Measurements from ENCODE around the gene SKA1.
"Not testable (repeated sequence)": the region's sequence is repeated elsewhere in the genome, so short reads cannot be mapped to it uniquely, and the experiment has no call there.

The SKA1 gene

GRCh38 chr18:50395093-50395492 is 20.2 kb downstream of the SKA1 start:
- no peak for TF ChIP-seq TARDBP (IDR thresholded peaks at IDR 0.05)
- no peak for TF ChIP-seq SUZ12 (IDR thresholded peaks at IDR 0.05)
- no peak for TF ChIP-seq ZNF384 (IDR thresholded peaks at IDR 0.05)
- no peak for TF ChIP-seq ELF4 (IDR thresholded peaks at IDR 0.05)
- TF ChIP-seq NFRKB (IDR thresholded peaks at IDR 0.05), result no peak
- TF ChIP-seq LEF1 (IDR thresholded peaks at IDR 0.05; ENCODE audit: borderline replicate concordance), result no peak
- no peak for TF ChIP-seq BHLHE40 (IDR thresholded peaks at IDR 0.05; ENCODE audit: borderline replicate concordance)
- TF ChIP-seq FOXA1 (IDR thresholded peaks at IDR 0.05), result no peak
- no peak for TF ChIP-seq SP1 (IDR thresholded peaks at IDR 0.05)
- no peak for TF ChIP-seq FOXM1 (IDR thresholded peaks at IDR 0.05; ENCODE audit: borderline replicate concordance)
- CTCF ChIA-PET, result no interaction called here
- POLR2A ChIA-PET, result no interaction called here
- DNase-seq (ENCODE audit: extremely low spot score), result no peak

- no peak for TF ChIP-seq HDGF (IDR thresholded peaks at IDR 0.05; ENCODE audit: borderline replicate concordance)
- no peak for TF ChIP-seq LEF1 (IDR thresholded peaks at IDR 0.05; ENCODE audit: borderline replicate concordance)
- TF ChIP-seq ZNF384 (IDR thresholded peaks at IDR 0.05), result no peak
- TF ChIP-seq CTBP1 (IDR thresholded peaks at IDR 0.05; ENCODE audit: borderline replicate concordance), result no peak
- TF ChIP-seq FOXM1 (IDR thresholded peaks at IDR 0.05; ENCODE audit: borderline replicate concordance), result no peak
- TF ChIP-seq ELF4 (IDR thresholded peaks at IDR 0.05), result no peak
- POLR2A ChIA-PET, result no interaction called here
- CTCF ChIA-PET, result no interaction called here
- DNase-seq (ENCODE audit: extremely low spot score), result no peak
Measured at GRCh38 chr18:50396005-50396660, 21.3 kb downstream of the SKA1 start.

- ChIA-PET CTCF (no interaction called here), POLR2A (no interaction called here)
- TF ChIP-seq ARNT (IDR thresholded peaks at IDR 0.05) (no peak), SP1 (IDR thresholded peaks at IDR 0.05) (no peak), ELF4 (IDR thresholded peaks at IDR 0.05) (no peak), L3MBTL2 (conservative IDR thresholded peaks at IDR 0.05) (no peak), LEF1 (IDR thresholded peaks at IDR 0.05; ENCODE audit: borderline replicate concordance) (no peak), HDGF (IDR thresholded peaks at IDR 0.05; ENCODE audit: borderline replicate concordance) (no peak)
- DNase-seq (ENCODE audit: extremely low spot score), result no peak
Measured at GRCh38 chr18:50397023-50397422, 22.2 kb downstream of the SKA1 start.

GRCh38 chr18:50398099-50398498 is 23.3 kb downstream of the SKA1 start:
- POLR2A ChIA-PET, result no interaction called here
- TF ChIP-seq BHLHE40 (IDR thresholded peaks at IDR 0.05; ENCODE audit: borderline replicate concordance) (no peak), FOXM1 (IDR thresholded peaks at IDR 0.05; ENCODE audit: borderline replicate concordance) (no peak), LEF1 (IDR thresholded peaks at IDR 0.05; ENCODE audit: borderline replicate concordance) (no peak), TARDBP (IDR thresholded peaks at IDR 0.05) (no peak), HDGF (IDR thresholded peaks at IDR 0.05; ENCODE audit: borderline replicate concordance) (no peak), ELF4 (IDR thresholded peaks at IDR 0.05) (no peak), L3MBTL2 (conservative IDR thresholded peaks at IDR 0.05) (no peak)
- CTCF ChIA-PET, result no interaction called here
- DNase-seq (ENCODE audit: extremely low spot score), result no peak

- ChIA-PET POLR2A (no interaction called here), CTCF (no interaction called here)
- TF ChIP-seq LEF1 (IDR thresholded peaks at IDR 0.05; ENCODE audit: borderline replicate concordance), result no peak
- TF ChIP-seq BHLHE40 (IDR thresholded peaks at IDR 0.05; ENCODE audit: borderline replicate concordance), result no peak
- TF ChIP-seq SP1 (IDR thresholded peaks at IDR 0.05), result no peak
- TF ChIP-seq NFRKB (IDR thresholded peaks at IDR 0.05), result no peak
- no peak for TF ChIP-seq FOXA1 (IDR thresholded peaks at IDR 0.05)
- TF ChIP-seq ELF4 (IDR thresholded peaks at IDR 0.05), result no peak
- TF ChIP-seq ARNT (IDR thresholded peaks at IDR 0.05), result no peak
- TF ChIP-seq SUZ12 (IDR thresholded peaks at IDR 0.05), result no peak
- TF ChIP-seq CTBP1 (IDR thresholded peaks at IDR 0.05; ENCODE audit: borderline replicate concordance), result no peak
- TF ChIP-seq TARDBP (IDR thresholded peaks at IDR 0.05), result no peak
- TF ChIP-seq HDGF (IDR thresholded peaks at IDR 0.05; ENCODE audit: borderline replicate concordance), result no peak
- no peak for TF ChIP-seq ZNF384 (IDR thresholded peaks at IDR 0.05)
- no peak for TF ChIP-seq FOXK2 (IDR thresholded peaks at IDR 0.05)
- no peak for TF ChIP-seq FOXM1 (IDR thresholded peaks at IDR 0.05; ENCODE audit: borderline replicate concordance)
- TF ChIP-seq PKNOX1 (IDR thresholded peaks at IDR 0.05), result no peak
- TF ChIP-seq L3MBTL2 (conservative IDR thresholded peaks at IDR 0.05), result no peak
- DNase-seq (ENCODE audit: extremely low spot score), result no peak
Measured at GRCh38 chr18:50398947-50399346, 24.1 kb downstream of the SKA1 start.

GRCh38 chr18:50399582-50399981 is 24.7 kb downstream of the SKA1 start:
- TF ChIP-seq L3MBTL2 (conservative IDR thresholded peaks at IDR 0.05) (no peak), ZNF384 (IDR thresholded peaks at IDR 0.05) (no peak), HDGF (IDR thresholded peaks at IDR 0.05; ENCODE audit: borderline replicate concordance) (no peak), NFRKB (IDR thresholded peaks at IDR 0.05) (no peak), SUZ12 (IDR thresholded peaks at IDR 0.05) (no peak), SP1 (IDR thresholded peaks at IDR 0.05) (no peak), ARNT (IDR thresholded peaks at IDR 0.05) (no peak), ELF4 (IDR thresholded peaks at IDR 0.05) (no peak), TARDBP (IDR thresholded peaks at IDR 0.05) (no peak), FOXK2 (IDR thresholded peaks at IDR 0.05) (no peak)
- no peak for DNase-seq (ENCODE audit: extremely low spot score)
- ChIA-PET POLR2A (no interaction called here), CTCF (no interaction called here)

- CTCF ChIA-PET; POLR2A ChIA-PET; DNase-seq (ENCODE audit: extremely low spot score): not testable (repeated sequence)
Measured at GRCh38 chr18:50400438-50400837, 25.6 kb downstream of the SKA1 start.

- DNase-seq (ENCODE audit: extremely low spot score), result no peak
- POLR2A ChIA-PET, result no interaction called here
Measured at GRCh38 chr18:50401295-50401694, 26.4 kb downstream of the SKA1 start.

More at GRCh38 chr18:50401295-50401694, 26.4 kb downstream of the SKA1 start:
- TF ChIP-seq CTBP1 (IDR thresholded peaks at IDR 0.05; ENCODE audit: borderline replicate concordance) (no peak), HDGF (IDR thresholded peaks at IDR 0.05; ENCODE audit: borderline replicate concordance) (no peak), FOXK2 (IDR thresholded peaks at IDR 0.05) (no peak), FOXM1 (IDR thresholded peaks at IDR 0.05; ENCODE audit: borderline replicate concordance) (no peak)
- CTCF ChIA-PET, result no interaction called here
